Stimulated activated CD4-positive, alpha-beta T cell treated with anti-CD3 and anti-CD28 coated beads, Interleukin-15, amount 100 ng/mL, for 1 hour (primary cell): ENCODE results near the gene KCNQ4.

Experiments
- DNase-seq, 2 donors: peaks; one replicate each; pipeline ENCODE4 v3.0.0-alpha.2; 2020; ENCODE audit warnings: low read depth in 1 of 2, low spot score in 1 of 2

Gene KCNQ4

GRCh38 chr1:40776236-40777072 is 7.1 kb upstream of the KCNQ4 start:
- no peak for DNase-seq

- no peak for DNase-seq
Measured at GRCh38 chr1:40777224-40777970, 6.2 kb upstream of the KCNQ4 start.

GRCh38 chr1:40780678-40781607 is 2.6 kb upstream of the KCNQ4 start:
- DNase-seq: no peak

GRCh38 chr1:40781608-40781971 is 2.0 kb upstream of the KCNQ4 start:
- no peak for DNase-seq

- no peak for DNase-seq
Measured at GRCh38 chr1:40782371-40782956, 1.1 kb upstream of the KCNQ4 start.

- no peak for DNase-seq
Measured at GRCh38 chr1:40784141-40784770, 669 bp downstream of the KCNQ4 start.

- DNase-seq: no peak
Measured at GRCh38 chr1:40784771-40785151, 1.2 kb downstream of the KCNQ4 start.

- DNase-seq: no peak
Measured at GRCh38 chr1:40785446-40785845, 1.9 kb downstream of the KCNQ4 start.

GRCh38 chr1:40786171-40786994 is 2.8 kb downstream of the KCNQ4 start:
- DNase-seq: no peak

GRCh38 chr1:40786995-40787705 is 3.6 kb downstream of the KCNQ4 start:
- DNase-seq: no peak

GRCh38 chr1:40787737-40788560 is 4.4 kb downstream of the KCNQ4 start:
- DNase-seq: no peak

- DNase-seq: no peak
Measured at GRCh38 chr1:40788561-40789341, 5.2 kb downstream of the KCNQ4 start.

GRCh38 chr1:40789342-40789598 is 5.7 kb downstream of the KCNQ4 start:
- no peak for DNase-seq

GRCh38 chr1:40789661-40790430 is 6.3 kb downstream of the KCNQ4 start:
- DNase-seq: no peak

- DNase-seq: no peak
Measured at GRCh38 chr1:40792036-40792435, 8.4 kb downstream of the KCNQ4 start.

- no peak for DNase-seq
Measured at GRCh38 chr1:40793617-40794016, 10.0 kb downstream of the KCNQ4 start.

GRCh38 chr1:40794048-40794447 is 10.5 kb downstream of the KCNQ4 start:
- no peak for DNase-seq
